Hematopoietic multipotent progenitor cell treated with erythropoietin and hydrocortisone succinate and interleukin-3 and kit ligand, for 17 days (in vitro differentiated cells): ENCODE measurements around the gene QARS1.

Experiments used
- DNase-seq: peaks from one replicate; pipeline ENCODE4 v3.0.0-alpha.2; 2015; ENCODE audit warnings: low spot score

Gene QARS1

GRCh38 chr3:49104427-49105291, at the start of gene QARS1:
QARS1 (minus strand) TSS chr3:49104757; CDS start chr3:49104733, 24 bp downstream.
- DNase-seq: peak; percentile 86

- no peak for DNase-seq
Measured at GRCh38 chr3:49153349-49153912, 48.9 kb upstream of the QARS1 start.

GRCh38 chr3:49151610-49152009, 47.1 kb upstream of the QARS1 start:
- DNase-seq: no peak

- no peak for DNase-seq
Measured at GRCh38 chr3:49148159-49148558, 43.6 kb upstream of the QARS1 start.

- DNase-seq: no peak
Measured at GRCh38 chr3:49140080-49140479, 35.5 kb upstream of the QARS1 start.

- DNase-seq: no peak
Measured at GRCh38 chr3:49135499-49135898, 30.9 kb upstream of the QARS1 start.

GRCh38 chr3:49134471-49135265, 30.1 kb upstream of the QARS1 start:
- DNase-seq: no peak

GRCh38 chr3:49133226-49133951, 28.8 kb upstream of the QARS1 start:
- DNase-seq: no peak

GRCh38 chr3:49132437-49133225, 28.1 kb upstream of the QARS1 start, which contains the start of gene LAMB2:
LAMB2 (minus strand) TSS chr3:49133050; CDS start chr3:49132867, 183 bp downstream.
- no peak for DNase-seq

GRCh38 chr3:49132073-49132436, 27.5 kb upstream of the QARS1 start:
- no peak for DNase-seq

GRCh38 chr3:49131576-49131975, 27.0 kb upstream of the QARS1 start:
- DNase-seq: no peak

GRCh38 chr3:49131040-49131439, 26.5 kb upstream of the QARS1 start:
- no peak for DNase-seq

GRCh38 chr3:49124991-49125670, 20.6 kb upstream of the QARS1 start:
- DNase-seq: no peak

- DNase-seq: no peak
Measured at GRCh38 chr3:49124203-49124602, 19.6 kb upstream of the QARS1 start.

- no peak for DNase-seq
Measured at GRCh38 chr3:49123687-49124086, 19.1 kb upstream of the QARS1 start.

- no peak for DNase-seq
Measured at GRCh38 chr3:49122886-49123545, 18.5 kb upstream of the QARS1 start.

- no peak for DNase-seq
Measured at GRCh38 chr3:49122451-49122850, 17.9 kb upstream of the QARS1 start.

GRCh38 chr3:49122022-49122421, 17.5 kb upstream of the QARS1 start:
- DNase-seq: no peak

- no peak for DNase-seq
Measured at GRCh38 chr3:49121132-49121736, 16.7 kb upstream of the QARS1 start.
